Activated naive CD4-positive, alpha-beta T cell treated with anti-CD3 and anti-CD28 coated beads, Interleukin-2, amount 50 U/mL, for 24 hours (primary cell): ENCODE data around the gene MMP19.
"Not testable (repeated sequence)": the region's sequence is repeated elsewhere in the genome, so short reads cannot be mapped to it uniquely, and the experiment has no call there.

ENCODE experiments used
- H3K27ac Mint-ChIP-seq: one replicate; pipeline ENCODE4 v1.8.0; 2021; ENCODE audit warnings: mild to moderate bottlenecking, mixed read lengths
- H3K27me3 Mint-ChIP-seq: one replicate; pipeline ENCODE4 v1.8.0; 2021; ENCODE audit warnings: mixed read lengths
- H3K36me3 Mint-ChIP-seq: one replicate; pipeline ENCODE4 v1.8.0; 2021; ENCODE audit warnings: mixed read lengths
- H3K4me1 Mint-ChIP-seq: one replicate; pipeline ENCODE4 v1.8.0; 2021; ENCODE audit warnings: mixed read lengths
- H3K4me3 Mint-ChIP-seq: one replicate; pipeline ENCODE4 v1.8.0; 2021; ENCODE audit warnings: mild to moderate bottlenecking, mixed read lengths
- H3K9me3 Mint-ChIP-seq: one replicate; pipeline ENCODE4 v1.8.0; 2021; ENCODE audit warnings: mixed read lengths

MMP19 gene

DNA sequence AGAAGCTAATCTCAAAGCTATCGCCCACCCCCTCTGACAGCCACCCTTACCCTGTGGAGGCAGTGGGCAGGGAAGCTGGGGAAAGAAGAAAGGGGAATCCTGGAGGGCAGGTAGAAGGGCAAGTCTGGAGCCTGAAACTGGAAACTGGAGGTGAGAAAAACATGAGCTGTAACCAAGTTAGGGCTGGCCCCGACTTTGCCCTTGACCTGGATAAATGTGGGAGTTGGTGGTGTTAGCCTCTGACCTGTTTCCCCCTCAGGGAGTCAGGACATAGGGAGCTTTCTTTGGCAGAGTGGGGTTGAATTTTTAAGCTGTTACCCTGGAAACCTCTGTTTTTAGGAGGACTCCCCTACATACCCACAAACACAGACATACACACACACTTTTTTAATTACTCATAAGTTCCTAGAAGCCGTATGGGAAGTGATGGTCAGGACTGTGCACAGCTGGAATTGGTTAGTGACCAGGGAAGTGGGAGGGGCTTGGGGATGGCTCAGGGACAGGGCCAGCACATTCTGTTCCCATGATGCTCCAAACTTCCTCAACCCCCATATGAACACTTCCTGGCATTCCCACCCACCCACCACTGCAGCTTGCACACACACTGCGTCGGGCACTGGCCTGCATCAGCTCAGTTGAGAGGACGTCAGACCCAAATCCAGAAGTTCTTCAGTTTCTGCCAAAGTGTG is 5.0 kb upstream of the MMP19 start:
- H3K36me3 Mint-ChIP-seq: no peaks in the 10 kb centered on the region
- no peaks in the 10 kb centered on the region for H3K27me3 Mint-ChIP-seq
- no peak overlapping the region for H3K27ac Mint-ChIP-seq
- H3K4me1 Mint-ChIP-seq: peaks cover 8% of the 10 kb centered on the region
- no peaks in the 10 kb centered on the region for H3K9me3 Mint-ChIP-seq
- H3K4me3 Mint-ChIP-seq: no peak overlapping the region

DNA sequence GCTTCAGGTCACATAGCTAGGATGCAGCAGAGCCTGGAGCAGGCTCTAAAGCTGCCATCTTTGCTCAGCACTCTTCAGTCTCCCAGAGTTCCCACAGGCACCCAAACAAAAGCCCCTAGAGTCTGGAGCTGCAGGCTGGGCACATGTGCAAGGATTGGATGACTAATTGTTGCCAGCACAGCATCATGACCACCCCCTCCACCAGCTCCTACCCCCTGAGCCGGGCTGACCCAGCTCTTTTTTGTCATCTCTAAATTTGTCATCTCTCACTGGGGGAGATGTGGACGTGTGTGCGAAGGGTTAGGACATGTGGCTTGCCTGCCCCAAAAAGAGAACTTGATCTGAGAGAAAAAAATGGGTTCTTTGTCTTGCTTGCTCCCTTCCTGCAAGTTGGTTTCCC is 4.3 kb upstream of the MMP19 start:
- Mint-ChIP-seq H3K4me1 (peaks cover 8% of the 10 kb centered on the region), H3K27ac (no peak overlapping the region), H3K9me3 (no peaks in the 10 kb centered on the region), H3K36me3 (no peaks in the 10 kb centered on the region), H3K27me3 (no peaks in the 10 kb centered on the region), H3K4me3 (no peak overlapping the region)

DNA sequence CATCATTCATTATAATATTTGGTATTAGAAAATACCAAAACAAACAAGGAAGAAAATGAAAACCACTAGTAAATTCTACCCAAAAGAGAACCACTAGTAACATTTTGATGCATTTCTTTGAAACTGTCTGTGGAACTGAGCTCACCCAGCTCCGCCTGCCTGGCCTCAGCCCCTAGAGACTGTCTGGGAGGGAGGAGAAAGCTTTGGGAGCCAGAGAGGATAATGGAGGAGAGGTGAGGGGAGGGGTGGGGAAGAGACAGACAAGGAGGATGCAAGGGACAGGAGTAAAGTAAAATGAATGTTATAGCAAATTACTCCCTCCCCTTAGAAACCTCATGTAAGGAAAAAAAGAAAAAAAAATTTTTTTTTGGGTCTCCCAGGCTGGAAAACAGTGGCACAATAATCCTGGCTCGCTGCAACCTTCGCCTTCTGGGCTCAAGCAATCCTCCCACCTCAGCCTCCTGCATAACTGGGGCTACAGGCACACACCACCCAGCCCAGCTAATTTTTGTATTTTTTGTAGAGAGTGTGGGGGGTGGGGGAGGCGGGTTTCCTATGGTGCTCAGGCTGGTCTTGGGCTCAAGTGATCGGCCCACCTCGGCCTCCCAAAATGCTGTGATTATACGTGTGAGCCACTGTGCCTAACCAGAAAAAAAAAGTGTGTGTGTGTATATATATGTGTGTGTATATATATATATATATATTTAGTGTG is 3.2 kb upstream of the MMP19 start:
- no peaks in the 10 kb centered on the region for H3K27me3 Mint-ChIP-seq
- H3K4me1 Mint-ChIP-seq: peaks cover 13% of the 10 kb centered on the region

DNA sequence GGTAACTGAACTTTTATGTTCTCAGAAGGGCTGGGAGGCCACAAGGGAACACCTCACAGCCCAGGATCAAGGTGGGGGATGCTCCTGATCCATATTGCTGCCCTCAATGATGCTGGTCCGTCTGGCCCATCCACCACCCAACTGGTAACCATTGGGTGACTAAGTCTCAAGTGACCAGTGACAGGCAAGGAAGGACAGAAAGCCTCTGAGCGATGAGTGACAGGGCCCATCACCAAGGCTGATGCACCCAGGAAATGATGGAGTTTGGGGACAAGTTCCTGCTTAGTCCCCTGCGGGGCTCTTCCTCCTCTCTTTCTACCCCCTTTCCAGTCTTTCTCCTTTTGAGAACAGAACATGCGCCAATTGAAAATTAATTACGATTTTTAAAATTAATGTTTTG is 2.6 kb upstream of the MMP19 start:
- no peaks in the 10 kb centered on the region for H3K36me3 Mint-ChIP-seq
- H3K9me3 Mint-ChIP-seq: no peaks in the 10 kb centered on the region
- H3K4me1 Mint-ChIP-seq: peaks cover 13% of the 10 kb centered on the region
- no peak overlapping the region for H3K4me3 Mint-ChIP-seq
- H3K27me3 Mint-ChIP-seq: no peaks in the 10 kb centered on the region
- no peak overlapping the region for H3K27ac Mint-ChIP-seq

More for the DNA sequence above, 3.2 kb upstream of the MMP19 start:
- H3K4me3 Mint-ChIP-seq: no peak overlapping the region
- H3K27ac Mint-ChIP-seq: no peak overlapping the region
- H3K36me3 Mint-ChIP-seq: no peaks in the 10 kb centered on the region
- H3K9me3 Mint-ChIP-seq: no peaks in the 10 kb centered on the region

DNA sequence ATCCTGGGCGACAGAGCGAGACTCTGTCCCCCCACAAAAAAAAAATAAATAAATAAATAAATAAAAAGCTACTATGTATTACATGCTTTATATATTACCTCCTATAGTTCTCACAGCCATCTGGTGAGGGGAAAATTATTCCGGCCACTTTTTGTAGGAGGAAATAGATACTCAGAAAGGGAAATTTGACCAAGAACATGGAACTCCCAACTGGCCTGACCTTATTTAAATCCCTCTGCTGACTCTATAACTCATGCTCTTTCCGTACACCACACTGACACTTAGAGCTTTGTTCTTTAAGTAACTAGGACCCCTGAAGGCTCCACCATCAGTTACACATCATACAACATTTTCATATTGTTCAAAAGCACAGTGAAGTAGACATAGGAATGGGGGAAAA is 2.2 kb upstream of the MMP19 start:
- Mint-ChIP-seq H3K4me1 (peaks cover 13% of the 10 kb centered on the region), H3K4me3 (no peak overlapping the region), H3K27me3 (no peaks in the 10 kb centered on the region), H3K36me3 (no peaks in the 10 kb centered on the region), H3K27ac (no peak overlapping the region), H3K9me3 (no peaks in the 10 kb centered on the region)

DNA sequence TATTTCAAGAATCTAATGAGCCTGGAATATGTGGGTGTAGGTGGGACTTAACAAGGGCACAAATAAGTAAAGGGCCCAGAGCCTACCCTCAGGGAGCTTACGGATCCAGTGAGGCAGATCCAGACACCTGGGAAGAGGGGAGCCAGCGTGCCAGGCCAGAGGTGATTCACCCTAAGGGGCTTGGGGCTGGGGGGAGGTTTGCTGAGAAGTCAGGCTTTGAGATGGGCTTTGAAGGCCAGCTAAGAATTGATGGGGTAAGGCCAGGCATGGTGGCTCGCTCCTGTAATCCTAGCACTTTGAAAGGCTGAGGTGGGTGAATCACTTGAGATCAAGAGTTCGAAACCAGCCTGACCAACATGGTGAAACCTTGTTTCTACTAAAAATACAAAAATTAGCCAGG is 695 bp upstream of the MMP19 start:
- Mint-ChIP-seq H3K27ac (no peak overlapping the region), H3K4me1 (peaks cover 13% of the 10 kb centered on the region), H3K4me3 (no peak overlapping the region), H3K9me3 (no peaks in the 10 kb centered on the region), H3K27me3 (no peaks in the 10 kb centered on the region), H3K36me3 (no peaks in the 10 kb centered on the region)

DNA sequence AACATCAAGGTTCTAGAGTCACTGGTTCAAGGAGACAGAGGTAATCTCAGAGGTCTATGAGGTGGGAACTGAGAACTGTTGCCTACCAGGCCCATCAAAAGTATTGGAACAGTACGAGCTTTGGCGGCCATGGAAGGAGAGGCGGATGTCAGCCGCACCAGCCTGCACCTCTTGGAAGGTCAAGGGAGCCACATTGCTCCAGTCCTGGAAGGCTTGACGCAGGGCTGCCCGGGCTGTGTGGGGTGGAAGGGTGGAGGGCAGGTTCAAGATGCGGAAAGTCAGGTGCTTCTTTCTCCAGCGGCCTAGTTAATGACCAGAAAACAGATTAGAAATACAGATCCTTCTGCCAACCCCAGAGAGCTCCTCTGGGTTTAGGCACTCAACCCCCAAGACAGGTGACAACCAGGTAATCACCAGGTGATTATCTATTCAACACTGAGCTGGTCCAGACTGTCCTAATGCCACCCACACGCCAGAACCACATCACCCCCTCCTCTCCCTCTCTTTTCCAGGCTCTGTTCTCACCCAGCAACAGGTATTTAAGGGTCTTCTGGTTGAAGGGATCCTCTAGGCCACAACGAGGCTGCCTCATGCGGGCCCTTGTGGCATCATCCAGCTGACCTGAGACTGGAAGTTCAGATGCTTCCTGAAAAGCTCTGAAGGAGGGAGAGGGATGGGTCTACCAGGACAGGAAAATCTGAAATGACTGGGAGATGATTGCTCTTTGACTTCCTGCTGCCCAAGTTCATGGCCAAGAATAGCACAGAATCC is 2.0 kb downstream of the MMP19 start:
- Mint-ChIP-seq H3K4me1 (peaks cover 14% of the 10 kb centered on the region), H3K4me3 (no peak overlapping the region), H3K9me3 (no peaks in the 10 kb centered on the region), H3K36me3 (no peaks in the 10 kb centered on the region), H3K27ac (no peak overlapping the region), H3K27me3 (no peaks in the 10 kb centered on the region)

DNA sequence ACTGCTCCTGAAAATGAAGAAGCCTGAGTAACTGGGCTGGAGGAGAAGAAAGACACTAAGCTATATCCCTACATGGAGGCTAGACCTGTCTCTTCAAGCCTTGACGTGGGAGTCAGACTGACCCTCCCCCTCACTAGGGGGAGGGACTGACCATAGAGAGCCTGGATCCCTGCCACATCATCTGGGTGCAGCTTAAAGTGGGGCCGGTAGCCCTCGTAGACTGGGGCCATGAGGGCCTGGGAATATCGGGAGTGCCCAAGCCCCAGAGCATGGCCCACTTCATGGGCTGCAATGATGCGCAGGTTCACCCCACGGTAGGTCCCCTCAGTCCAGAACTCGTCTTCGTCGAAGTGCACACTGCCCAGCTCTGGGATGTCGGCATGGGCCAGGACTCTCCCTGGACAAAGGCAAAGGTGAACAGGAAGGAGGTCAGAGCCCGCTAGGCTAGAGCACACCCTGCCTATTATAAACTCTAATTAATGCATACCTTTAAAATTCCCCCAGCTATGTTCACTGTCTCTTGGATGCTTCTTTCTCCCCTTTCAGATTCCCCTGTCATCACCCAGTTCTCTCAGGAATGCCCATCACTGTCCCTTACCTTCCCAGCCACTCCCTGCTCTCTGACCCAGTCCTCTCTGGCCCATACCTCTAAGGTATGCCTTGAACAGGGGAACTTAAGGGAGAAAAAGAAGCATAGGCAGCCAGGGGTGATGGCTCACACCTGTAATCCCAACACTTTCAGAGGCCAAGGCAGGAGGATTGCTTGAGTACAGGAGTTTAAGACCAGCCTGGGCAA is 3.2 kb downstream of the MMP19 start:
- H3K27ac Mint-ChIP-seq: no peak overlapping the region
- no peaks in the 10 kb centered on the region for H3K9me3 Mint-ChIP-seq
- no peaks in the 10 kb centered on the region for H3K36me3 Mint-ChIP-seq
- H3K27me3 Mint-ChIP-seq: no peaks in the 10 kb centered on the region
- peaks cover 14% of the 10 kb centered on the region for H3K4me1 Mint-ChIP-seq
- H3K4me3 Mint-ChIP-seq: no peak overlapping the region

DNA sequence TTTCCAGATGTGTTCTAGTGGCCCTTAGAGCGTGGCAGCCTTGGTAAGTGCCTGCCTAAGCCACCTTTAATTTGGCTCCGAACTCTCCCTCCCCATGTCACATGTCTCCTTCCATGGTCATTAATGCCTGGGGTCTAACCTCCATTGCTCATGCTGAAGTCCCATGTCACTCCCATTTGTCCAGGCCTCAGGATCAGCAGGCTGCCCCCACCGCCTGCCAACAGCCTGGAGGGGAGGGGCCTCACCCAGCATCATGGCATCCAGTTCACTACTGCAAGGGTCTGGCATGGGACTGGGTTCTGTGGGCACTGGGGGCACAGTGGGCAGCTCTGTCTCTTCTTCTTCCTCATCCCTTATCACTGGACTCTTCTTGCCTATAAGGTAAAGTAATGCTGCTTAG is 4.4 kb downstream of the MMP19 start:
- Mint-ChIP-seq H3K4me1 (peaks cover 18% of the 10 kb centered on the region), H3K9me3 (no peaks in the 10 kb centered on the region), H3K4me3 (no peak overlapping the region), H3K27me3 (no peaks in the 10 kb centered on the region), H3K36me3 (no peaks in the 10 kb centered on the region), H3K27ac (no peak overlapping the region)

DNA sequence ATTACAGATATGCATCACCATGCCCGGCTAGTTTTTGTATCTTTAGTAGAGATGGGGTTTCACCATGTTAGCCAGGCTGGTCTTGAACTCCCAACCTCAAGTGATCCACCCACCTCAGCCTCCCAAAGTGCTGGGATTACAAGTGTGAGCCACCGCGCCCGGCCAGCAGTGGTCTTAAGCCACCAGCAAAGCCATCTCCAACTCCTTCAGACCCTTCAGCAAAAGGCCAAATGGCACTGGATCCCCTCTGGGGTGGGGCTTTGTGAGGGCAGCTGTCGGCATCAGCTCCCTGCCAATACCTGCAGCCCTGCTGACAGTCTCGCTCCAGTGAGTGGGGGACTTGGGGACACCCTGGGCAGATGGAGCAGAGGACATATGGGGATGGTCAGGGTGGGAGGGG is 8.3 kb downstream of the MMP19 start:
- not testable (repeated sequence) for H3K27ac Mint-ChIP-seq, H3K36me3 Mint-ChIP-seq, H3K9me3 Mint-ChIP-seq, H3K4me3 Mint-ChIP-seq, H3K27me3 Mint-ChIP-seq
- H3K4me1 Mint-ChIP-seq: peaks cover 38% of the 10 kb centered on the region

DNA sequence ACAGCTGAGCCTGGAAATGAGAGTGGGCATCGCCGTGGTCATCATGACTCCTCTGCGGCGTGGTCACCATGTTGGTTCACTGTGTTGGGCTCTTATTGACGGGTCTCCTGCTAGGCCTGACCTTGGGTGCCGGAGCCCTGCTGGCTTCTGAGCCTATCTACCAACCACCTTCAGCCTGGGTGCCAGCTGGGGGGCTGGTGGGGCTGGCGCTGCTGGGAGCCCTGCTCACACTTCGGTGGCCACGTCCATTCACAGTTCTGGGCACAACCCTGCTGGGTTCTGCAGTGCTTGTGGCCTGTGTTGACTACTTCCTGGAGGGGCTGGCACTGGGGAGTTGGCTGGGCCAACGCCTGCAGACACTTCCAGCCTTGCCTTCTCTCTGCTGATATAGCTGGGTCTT is 9.7 kb downstream of the MMP19 start:
- Mint-ChIP-seq H3K36me3 (no peaks in the 10 kb centered on the region), H3K27ac (no peak overlapping the region), H3K27me3 (no peaks in the 10 kb centered on the region), H3K4me3 (no peak overlapping the region), H3K9me3 (no peaks in the 10 kb centered on the region), H3K4me1 (peaks cover 44% of the 10 kb centered on the region)

DNA sequence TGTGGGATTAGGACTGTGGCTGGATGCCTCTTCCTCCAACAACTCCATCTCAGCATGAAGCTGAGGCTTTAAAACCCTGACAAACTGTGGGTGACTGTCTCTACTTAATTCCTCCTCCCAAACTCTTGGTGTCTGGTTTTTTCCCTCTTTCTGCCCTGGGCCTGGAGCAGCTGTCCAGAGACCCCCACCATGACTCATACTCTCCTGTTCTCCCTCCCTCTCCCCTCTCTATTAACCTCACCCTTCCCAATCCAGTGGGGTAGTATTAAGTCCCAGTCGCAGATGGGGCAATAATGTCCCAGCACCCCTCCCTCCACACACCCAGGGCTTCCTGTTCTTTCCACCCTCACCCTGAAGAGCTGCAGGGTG is 11.3 kb downstream of the MMP19 start:
- H3K27ac Mint-ChIP-seq: peak overlapping the region; percentile 51
- H3K36me3 Mint-ChIP-seq: peaks cover 5% of the 10 kb centered on the region
- H3K4me3 Mint-ChIP-seq: peak overlapping the region; percentile 98
- H3K27me3 Mint-ChIP-seq: no peaks in the 10 kb centered on the region
- peaks cover 57% of the 10 kb centered on the region for H3K4me1 Mint-ChIP-seq
- H3K9me3 Mint-ChIP-seq: no peaks in the 10 kb centered on the region

DNA sequence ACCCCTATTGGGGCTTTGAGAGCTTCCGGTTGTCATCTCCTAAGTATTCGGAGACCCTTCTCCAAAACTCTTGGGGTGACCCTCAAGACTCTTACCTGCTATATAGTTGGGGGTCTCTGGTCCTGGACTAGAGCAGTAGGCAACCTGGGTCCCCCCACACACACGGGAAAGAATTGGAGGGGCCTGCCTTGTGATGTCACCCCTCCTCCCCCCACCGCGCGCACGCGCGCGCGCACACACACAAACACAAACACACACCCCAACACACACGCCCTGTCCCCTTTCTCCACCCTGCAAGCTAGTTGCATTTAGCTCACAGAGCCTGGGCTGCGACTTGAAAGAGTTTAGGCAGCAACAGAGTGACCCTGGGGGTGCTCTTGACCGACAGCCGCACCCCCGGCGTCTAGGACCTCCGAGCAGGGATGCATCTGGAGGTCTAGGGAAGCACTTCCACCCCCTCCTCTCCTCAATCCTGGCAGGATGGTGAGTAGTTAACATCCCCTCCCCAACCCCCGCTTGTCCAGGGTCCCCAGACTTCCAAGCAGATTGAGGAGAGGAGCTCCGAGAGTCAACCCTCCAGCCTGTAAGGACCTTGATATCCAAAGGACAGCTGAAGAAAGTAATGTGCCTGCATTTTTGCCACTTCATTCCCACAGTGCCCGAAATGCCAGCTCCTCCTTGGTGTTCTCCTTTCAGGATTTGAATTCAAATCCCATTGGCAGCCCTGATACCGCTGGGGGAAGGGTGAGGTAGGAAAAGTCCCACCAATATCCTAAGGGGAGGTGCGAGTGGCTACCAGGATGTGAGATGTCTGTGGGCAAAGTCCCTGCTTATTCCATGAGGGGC is 11.9 kb downstream of the MMP19 start:
- Mint-ChIP-seq H3K27ac (peak overlapping the region; percentile 94), H3K9me3 (no peaks in the 10 kb centered on the region), H3K27me3 (no peaks in the 10 kb centered on the region), H3K4me1 (peaks cover 57% of the 10 kb centered on the region), H3K4me3 (peak overlapping the region; percentile 98), H3K36me3 (peaks cover 7% of the 10 kb centered on the region)

DNA sequence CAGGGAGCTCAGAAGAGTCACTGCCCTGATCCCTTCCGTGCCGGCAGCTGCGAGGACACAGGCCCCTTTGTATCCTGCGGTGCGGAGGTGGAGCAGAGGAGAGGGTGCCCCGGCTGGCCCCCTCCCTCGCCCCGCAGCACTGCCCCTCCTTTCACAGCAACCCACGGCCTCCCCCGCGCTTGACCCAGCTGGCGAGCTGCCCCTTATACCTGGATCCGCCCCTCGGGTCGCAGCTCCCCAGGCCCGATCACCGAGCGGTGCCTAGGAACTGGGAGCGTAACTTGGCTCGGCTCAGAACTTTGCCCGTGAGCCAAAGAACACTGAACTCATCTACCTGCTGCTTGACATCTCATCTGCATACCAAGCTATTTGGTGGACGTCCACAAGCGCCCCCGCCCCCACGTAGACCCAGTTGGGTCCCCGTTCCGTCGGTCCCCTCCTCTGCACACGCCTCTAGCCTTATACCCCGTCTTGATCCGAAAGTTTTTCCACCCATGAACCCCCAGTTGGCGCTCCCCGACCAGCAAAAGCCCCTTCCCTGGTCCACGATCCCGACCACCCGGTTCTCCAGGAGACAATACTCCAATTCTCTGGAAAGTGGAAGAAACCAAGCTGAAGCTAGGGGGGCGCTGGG is 12.7 kb downstream of the MMP19 start:
- no peaks in the 10 kb centered on the region for H3K9me3 Mint-ChIP-seq
- peaks cover 7% of the 10 kb centered on the region for H3K36me3 Mint-ChIP-seq
- H3K27ac Mint-ChIP-seq: peak overlapping the region; percentile 95
- H3K4me3 Mint-ChIP-seq: peak overlapping the region; percentile 98
- no peaks in the 10 kb centered on the region for H3K27me3 Mint-ChIP-seq
- peaks cover 59% of the 10 kb centered on the region for H3K4me1 Mint-ChIP-seq
